SK-N-SH (cell line): ENCODE measurements around the gene TAGLN2.

Experiments used
- CTCF ChIP-seq: fragments of 200-600 bp; sonication (generic); IDR thresholded peaks from 2 replicates; pipeline ENCODE4 v1.6.1; 2017; ENCODE audit warnings: antibody characterized with exemption, mild to moderate bottlenecking, moderate library complexity
- ELF1 ChIP-seq: IDR thresholded peaks from 2 replicates; pipeline ENCODE4 v1.4.0; 2012
- EP300 ChIP-seq, 2 experiments: IDR thresholded peaks; 2 replicates each; pipeline versions ENCODE4 v1.4.0 to v1.6.1; 2012; ENCODE audit warnings: borderline replicate concordance in 1 of 2, low read depth in 1 of 2, low read length in 1 of 2
- GABPA ChIP-seq: IDR thresholded peaks from 2 replicates; pipeline ENCODE4 v1.4.0; 2012; ENCODE audit warnings: low read depth, mild to moderate bottlenecking
- MAX ChIP-seq: IDR thresholded peaks from 2 replicates; pipeline ENCODE4 v1.4.0; 2012; ENCODE audit warnings: low read depth
- NRF1 ChIP-seq: IDR thresholded peaks from 2 replicates; pipeline ENCODE4 v1.6.1; 2012; ENCODE audit warnings: low read depth, mild to moderate bottlenecking, low read length
- POLR2AphosphoS5 ChIP-seq: IDR thresholded peaks from 2 replicates; pipeline ENCODE4 v1.6.1; 2012; ENCODE audit warnings: low read depth, low read length
- TAF1 ChIP-seq: IDR thresholded peaks from 2 replicates; pipeline ENCODE4 v1.6.1; 2012; ENCODE audit warnings: low read depth, mild to moderate bottlenecking, low read length, moderate library complexity, borderline replicate concordance
- TCF12 ChIP-seq: IDR thresholded peaks from 2 replicates; pipeline ENCODE4 v1.4.0; 2012

- TF ChIP-seq TCF12 (no peak), CTCF (peak; percentile 66), MAX (peak; percentile 88), EP300 (IDR thresholded peaks at IDR 0.05; ENCODE audit: borderline replicate concordance in 1 of 2, low read depth in 1 of 2, low read length in 1 of 2) (no peak), ELF1 (no peak), TAF1 (no peak), GABPA (no peak), NRF1 (no peak), POLR2AphosphoS5 (no peak)
Measured at GRCh38 chr1:159945483-159946241, 20.4 kb upstream of the TAGLN2 start, which contains the start of gene IGSF9.
